NCI-H146 (cell line): Measurements from ENCODE around the gene WEE1.
"Not testable (repeated sequence)": the region's sequence is repeated elsewhere in the genome, so short reads cannot be mapped to it uniquely, and the experiment has no call there.

Experiments
- DNase-seq: peaks from one replicate; lab custom pipeline; 2025; lab: John Stamatoyannopoulos, UW

The WEE1 gene

DNA sequence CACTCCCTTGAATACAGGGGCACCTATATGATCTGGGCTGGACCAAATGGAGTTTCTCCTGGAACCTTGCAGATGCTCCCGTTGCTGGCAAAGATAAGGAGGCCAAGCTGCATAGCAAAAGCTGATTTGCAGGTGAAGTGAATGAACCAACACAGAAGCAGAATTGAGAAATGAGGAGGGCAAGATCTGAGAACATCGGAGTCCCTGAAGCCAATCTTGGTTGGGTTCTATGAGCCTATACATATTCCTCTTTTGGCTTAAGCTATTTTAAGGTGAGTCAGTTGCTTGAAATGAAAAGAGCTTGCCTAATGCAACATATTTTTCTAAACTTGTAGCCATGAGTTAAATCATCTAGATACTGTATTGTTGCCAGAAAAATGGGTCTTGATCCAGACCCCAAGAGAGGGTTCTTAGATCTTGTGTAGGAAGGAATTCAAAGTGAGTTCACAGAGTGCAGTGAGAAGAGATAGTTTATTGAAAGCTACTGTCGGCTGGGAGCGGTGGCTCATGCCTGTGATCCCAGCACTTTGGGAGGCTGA is 23.5 kb downstream of the WEE1 start:
- no peak for DNase-seq

DNA sequence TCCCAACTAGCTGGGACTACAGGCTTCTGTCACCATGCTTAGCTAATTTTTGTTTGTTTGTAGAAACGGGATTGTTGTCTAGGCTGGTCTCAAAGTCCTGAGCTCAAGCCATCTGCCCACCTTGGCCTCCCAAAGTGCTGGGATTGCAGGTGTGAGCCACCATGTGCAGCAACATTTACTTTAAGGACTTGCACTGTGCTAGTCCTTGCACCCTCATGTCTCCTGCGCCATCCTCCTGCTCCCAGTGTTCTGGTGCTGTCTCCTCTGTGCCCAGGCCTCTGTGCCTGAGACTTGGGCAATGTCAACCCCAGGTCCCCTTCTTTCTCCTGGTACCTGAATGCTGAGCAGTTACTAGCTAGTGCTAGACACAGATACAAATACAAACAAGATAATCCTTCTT is 26.7 kb downstream of the WEE1 start:
- no peak for DNase-seq

DNA sequence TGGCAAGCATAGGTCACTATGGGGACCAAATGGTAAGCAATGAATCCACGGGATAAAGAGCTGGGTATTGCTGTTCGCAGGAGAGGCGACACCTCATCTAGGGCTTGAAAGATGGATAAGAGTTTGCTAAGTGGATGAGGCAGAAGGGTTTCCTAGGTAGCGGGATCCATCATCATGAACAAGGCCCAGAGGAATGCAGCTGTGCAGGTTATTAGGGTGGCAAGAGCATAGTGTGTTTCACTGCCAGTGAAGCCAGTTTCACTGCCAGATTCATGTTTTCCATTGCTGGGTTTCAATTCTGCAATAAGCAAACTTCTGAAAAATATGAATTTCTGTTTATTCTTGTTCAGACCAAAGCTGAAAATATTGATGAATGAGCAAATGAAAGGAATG is 27.2 kb downstream of the WEE1 start:
- DNase-seq = no peak

DNA sequence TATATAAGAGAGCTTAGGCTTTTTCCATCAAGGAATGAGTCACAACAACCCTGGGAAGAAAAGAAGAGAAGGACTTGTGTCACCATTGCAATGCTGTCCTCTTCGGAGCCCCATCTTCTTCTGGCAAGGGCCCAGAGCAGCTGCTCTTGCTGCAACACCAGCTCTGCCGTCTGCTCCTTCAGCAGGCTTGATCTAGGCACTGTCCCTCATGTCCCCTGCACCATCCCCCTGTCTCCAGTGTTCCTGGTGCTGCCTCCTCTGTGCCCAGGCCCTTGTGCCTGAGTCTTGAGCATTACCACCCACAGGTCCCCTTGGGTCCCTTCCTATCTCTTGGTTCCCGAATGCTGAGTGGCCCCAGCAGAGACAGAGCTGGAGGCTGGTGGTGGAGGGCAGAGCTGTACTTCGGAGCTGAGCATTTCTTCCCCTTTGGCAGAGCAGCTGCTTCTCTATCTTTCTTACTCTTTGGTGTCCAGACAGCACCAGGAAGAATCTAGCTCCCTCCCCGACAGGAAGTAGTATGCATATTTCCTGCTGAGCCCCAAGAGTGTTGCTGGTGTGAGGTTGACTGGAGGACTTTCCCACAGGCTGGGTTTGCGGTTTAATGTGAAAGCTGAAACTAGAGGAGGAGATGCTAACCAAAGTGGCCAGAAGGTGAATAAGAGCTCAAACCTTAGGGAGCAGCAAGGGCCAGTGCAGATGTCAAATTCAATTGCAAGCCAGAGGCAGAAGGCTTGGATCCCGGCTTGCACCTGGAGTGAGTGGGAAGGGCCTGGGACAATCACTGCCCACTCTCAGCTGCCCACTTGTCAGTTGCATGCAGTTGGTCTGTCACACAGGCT is 27.8 kb downstream of the WEE1 start:
- DNase-seq = no peak

DNA sequence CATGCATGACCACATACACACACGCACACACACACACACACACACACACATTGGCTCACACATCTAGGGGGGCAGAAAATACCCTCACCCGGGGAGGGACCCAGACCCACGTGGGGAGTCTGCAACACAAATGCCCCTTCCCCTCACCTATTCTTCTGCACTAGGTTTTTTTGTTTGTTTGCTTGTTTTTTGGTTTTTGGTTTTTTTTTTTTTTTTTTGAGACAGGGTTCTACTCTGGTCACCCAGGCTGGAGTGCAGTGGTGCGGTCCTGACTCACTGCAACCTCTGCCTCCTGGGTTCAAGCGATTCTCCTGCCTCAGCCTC is 28.4 kb downstream of the WEE1 start:
- no peak for DNase-seq

DNA sequence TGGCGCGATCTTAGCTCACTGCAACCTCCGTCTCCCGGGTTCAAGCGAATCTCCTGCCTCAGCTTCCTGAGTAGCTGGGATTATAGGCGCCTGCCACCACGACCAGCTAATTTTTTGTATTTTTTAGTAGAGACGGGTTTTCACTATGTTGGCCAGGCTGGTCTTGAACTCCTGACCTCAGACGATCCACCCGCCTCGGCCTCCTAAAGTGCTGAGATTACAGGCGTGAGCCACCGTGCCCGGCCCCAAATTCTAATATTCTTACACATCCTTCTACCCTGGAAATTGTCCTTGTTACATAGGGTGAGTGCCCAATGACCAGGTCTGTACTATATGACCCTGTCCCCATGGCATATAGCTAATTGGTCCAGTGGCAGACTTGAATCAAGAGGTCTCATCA is 29.7 kb downstream of the WEE1 start:
- DNase-seq = not testable (repeated sequence)

DNA sequence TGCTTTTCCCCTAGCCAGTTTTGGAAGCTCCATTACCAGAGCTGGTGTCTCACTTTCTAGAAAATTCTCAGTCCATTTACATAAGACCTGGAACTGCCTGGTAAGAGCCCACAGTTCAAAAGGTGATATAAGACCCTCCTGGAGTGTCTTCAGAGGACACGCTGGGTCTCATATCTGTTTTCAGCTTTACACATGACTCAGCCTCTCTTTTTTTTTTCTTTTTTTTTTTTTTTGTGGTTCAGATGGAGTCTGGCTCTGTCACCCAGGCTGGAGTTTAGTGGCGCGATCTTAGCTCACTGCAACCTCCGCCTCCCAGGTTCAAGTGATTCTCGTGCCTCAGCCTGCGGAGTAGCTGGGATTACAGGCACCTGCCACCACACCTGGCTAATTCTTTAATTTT is 30.7 kb downstream of the WEE1 start:
- no peak for DNase-seq

DNA sequence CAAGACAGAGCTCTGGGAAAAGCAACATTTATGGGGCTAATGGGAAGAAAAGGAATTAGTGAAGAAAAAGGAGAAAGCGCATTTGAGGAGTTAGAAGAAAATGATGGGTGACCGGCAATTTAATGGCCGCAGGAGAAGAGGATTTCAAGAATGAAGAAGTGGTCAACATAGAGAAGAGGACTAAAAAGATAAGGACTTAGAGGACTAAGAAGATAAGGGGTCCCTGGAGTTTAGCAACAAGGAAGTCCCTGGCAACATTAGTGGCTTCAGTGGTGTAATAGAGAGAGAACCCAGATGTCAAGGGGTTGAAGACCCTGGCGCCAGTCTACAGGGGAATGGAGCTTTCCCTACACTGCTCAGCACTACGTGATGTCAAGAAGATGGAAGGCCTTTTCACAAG is 32.3 kb downstream of the WEE1 start:
- DNase-seq = no peak

DNA sequence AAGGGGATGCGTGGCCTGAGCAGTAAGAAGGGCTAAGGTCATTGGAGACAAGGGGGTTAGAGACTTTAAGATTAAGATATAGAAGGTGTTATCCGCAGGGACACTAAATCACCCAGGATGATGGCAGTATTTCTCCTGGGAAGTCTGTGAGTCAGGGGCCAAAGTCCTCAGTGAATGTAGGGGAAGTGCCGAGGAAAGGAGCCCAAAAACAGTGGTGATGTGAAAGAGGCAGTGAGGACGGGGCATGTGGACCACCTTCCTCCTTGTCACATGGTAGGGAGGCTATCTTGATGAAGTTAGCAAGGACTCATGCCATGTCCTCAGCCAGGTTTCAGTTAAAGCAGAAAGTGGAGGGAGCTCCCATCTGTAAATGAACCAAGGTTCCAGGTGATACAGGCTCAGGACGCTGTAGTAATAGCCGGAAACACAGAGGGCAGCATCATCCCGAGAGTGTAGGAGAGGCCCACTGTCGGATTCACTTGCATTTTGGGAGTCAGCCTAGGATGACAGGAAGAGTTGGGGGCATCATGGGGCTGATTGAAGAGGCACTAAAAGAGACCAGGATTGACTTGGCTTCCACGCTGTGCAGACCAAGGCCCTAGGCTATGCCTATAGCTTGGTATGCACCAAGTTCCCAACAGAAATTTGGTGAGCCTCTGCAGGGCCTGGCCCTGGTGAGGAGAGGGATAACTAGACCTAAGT is 33.5 kb downstream of the WEE1 start:
- no peak for DNase-seq

DNA sequence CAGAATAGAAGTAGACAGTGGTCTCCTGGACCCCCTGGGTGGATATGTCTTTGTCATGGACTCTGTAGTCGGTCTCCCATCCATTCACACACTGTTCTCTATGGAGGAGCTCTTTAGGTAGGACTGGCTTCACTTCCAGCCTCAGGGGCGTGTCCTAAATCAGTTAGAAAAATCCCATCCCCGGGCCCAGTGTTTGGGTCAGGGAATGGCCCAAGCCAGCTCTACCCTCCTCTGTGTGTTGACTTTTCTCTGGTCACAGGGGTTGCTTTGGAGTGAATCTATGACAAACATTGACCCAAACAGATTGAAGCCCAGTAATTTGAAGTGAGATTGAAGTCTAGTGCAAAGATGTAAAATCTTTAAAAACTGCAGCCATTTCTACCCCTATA is 34.0 kb downstream of the WEE1 start:
- no peak for DNase-seq

DNA sequence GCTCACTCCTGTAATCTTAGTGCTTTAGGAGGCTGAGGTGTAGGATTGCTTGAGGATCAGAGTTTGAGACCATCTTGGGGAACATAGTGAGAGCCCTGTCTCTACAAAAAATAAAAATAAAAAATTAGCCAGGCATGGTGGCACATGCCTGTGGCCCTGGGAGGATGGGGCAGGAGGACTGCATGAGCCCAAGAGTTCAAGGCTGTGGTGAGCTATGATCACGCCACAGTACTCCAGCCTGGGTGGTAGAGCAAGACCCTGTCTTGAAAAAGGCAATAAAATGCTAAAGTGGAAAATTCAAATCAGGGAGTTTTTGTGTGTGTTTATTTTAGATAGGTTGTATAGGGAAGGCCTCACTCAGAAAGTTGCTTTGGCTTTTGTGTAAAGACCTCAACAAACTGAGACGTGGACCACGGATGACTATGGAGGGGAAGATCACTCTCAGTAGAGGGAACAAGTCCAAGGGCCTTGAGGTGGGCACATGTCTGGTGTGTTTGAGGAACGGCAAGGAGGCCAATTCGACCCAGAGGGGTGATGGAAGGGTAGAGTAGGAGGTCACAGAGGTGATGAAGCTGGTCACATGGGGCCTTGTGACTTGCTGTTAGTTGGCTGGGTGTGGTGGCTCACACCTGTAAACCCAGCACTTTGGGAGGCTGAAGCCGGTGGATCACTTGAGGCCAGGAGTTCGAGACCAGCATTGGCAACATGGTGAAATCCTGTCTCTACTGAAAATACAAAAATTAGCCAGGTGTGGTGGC is 35.7 kb downstream of the WEE1 start:
- no peak for DNase-seq

DNA sequence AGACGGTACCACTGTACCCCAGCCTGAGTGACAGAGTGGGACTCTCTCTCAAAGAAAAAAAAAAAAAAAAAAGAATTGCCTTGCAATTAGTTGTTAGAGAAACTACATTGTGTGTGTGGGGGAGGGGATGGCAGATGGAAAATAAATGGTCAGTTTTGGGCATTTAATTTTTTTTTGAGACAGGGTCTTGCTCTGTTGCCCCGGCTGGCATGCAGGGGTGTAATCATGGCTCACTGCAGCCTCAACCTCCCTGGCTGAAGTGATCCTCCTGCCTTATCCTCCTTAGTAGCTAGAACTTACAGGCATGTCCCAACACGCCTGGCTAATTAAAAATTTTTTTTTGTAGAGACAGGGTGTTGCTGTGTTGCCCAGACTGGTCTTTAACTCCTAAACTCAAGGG is 36.4 kb downstream of the WEE1 start:
- DNase-seq = no peak

DNA sequence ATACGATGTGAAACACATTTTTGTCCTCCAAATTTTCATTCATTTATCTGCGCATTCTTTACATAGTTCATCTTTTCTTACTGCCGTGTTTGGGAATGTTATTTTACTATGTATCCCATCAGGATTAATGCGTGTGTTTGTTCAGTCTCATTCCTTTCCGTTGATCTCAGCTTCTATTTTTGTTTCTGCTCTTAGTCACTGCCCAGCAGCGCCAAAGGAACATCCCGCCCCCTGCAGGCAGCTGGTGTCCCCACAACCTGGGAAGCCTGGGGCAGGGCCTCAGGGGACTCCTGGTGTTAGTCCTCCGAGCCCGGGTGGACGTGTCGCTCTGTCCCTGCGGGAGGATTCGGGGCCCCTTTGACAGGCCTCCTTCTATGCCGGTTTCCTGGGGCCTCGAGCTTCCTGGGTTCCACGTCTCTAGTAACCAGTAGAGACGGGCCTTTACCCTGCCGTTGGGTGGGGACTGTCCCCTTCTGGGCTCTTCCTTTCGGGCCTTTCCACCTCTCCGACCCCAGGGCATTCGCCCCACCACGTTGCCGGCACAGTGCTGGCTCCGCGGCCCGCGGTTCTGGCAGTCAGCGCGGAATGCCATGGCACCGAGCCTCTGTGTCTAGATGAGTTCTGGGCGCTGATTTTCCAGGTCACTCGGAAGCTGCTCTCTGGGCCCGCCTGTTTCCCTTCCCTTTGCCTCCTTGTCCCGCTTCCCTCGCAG is 39.8 kb downstream of the WEE1 start:
- peak; percentile 91 for DNase-seq

DNA sequence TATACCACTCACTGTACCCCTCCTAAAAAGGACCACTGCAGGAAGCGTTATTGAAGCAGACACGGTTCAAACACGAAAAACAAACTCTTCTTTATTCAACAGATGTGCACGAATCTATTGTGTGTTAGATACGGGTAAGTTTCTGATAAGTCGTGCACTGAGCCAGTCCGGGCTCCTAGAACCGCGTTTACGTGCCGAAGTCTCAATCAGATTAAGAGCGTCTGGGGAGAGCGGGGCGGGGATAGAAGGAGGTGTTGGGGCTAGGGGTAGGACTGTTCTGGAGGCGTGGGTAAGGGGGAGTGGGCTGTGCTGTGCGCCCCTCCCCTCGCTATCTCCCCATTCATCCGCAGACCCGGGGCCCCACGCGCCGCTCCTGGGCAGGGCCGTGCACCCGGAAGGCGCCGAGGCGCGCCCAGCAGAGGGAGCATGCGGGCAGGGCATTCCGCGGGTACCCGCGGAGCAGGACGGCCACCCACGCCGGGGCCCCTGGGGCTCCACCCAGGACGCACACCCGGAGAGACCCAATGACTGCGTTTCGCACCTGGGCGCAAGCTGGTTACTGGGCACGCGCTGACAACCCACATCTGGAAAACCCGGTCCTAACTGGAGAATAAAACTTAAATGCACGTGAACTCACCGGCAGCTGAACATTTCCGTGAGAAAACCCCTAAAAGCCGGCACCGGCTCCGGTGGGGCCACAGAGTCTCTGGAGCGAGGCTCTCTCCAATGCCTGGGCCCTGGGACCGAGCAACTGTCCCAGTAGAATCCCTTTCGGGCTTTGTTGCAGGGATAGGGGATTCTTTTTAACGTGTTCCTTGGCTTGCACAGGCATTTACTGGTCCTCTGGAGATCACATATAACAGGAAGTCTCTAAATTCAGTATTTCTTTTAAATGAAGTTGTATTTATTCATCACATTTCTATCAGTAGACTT is 40.6 kb downstream of the WEE1 start:
- peak; percentile 87 for DNase-seq

DNA sequence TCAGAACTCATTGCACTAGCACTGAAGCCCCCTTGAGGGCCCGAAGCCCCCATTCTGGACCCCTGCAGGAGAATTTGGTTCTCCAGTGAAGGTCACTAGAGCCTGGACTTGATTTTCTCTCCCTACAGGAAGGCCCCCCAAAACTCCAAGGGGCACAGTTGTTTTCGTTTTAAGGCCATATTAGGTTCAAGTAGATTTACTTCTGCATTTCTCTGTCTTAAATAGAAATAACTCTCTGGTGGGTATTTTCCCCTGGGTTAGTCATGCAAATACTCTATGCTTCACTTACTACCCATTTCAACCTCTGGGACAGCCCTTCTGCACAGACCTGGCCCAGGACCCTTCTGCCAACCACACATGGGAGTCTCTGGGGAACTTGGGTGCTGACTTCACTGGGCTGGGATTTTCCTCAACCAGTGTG is 41.6 kb downstream of the WEE1 start:
- no peak for DNase-seq

DNA sequence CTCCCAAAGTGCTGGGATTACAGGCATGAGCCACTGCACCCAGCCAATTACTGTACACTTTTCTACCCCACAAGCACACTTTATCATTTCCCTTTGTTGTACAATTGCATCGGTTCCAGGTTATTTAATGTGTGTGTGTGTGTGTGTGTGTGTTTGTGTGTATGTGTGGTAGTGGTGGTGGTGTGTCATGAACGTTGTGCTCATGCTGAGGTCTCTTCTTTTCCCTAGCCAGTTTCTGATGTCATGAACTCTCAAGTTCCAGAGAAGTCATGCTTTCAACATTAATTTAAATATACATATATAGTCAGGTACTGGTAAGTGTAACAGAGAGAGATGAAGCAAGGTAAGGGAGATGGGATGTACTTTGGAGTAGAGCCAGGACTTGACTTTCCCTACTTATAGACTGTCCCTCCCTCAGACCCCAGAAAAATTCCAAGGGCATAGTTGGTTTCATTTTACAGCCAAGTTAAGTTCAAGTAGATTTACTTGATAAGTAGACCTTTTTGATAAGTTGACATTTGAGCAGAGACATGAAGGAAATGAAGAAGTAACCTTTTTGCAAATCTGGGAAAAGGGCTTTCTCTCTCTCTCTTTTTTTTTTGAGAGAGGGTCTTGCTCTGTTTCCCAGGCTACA is 42.7 kb downstream of the WEE1 start:
- DNase-seq = no peak

DNA sequence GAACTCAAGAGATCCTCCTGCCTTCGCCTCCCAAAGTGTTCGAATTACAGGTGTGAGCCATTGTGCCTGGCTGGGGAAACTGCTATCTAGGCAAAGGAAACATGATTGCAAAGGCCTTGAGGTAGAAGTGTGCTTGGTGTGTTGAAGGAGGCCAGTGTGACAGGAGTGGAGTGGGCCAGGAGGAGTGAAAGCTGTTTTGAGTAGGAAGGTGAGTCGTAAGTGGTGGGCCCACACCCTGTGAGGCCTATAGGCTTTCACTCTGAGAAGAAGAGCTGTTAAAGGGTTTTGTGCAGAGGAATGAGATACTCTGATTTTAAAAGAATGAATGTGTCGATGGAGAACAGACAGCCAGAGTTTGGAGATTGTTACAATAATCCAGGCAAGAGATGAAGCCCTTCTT is 43.4 kb downstream of the WEE1 start:
- no peak for DNase-seq

DNA sequence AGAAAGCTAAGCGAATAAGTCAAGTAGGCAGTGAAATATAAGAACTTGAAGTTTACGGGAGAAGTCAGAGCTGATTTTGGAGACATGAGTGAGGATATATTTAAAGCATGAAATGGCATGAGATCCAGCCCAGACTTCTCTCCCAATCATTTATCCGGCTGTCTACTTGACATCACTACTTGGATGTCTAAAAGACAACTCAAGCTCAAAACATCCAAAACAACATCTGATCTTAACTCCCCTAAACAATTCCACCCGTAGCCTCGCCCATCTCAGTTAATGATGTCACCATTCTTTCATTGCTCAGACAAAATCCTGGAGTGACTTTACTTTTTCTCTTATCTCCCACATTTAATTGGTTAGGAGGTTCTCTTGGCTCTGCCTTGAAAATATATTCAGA is 44.5 kb downstream of the WEE1 start:
- no peak for DNase-seq

DNA sequence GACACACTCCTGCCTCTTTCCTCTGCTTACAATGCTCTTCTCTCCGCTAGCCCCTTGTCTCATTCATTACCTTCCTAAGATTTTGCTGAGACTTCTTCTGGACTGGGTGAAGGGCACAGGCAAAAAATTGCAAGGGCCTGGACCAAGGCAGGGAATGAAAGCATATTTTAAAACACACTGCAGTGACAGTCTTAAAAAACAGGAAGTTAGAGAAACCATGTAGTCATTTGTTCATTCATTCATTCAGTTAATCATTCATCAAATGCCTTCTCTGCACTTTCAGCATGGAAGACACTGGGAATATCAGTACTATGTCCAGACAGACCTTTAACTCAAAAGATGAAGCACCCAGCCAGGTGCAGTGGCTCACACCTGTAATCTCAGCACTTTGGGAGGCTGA is 45.5 kb downstream of the WEE1 start:
- DNase-seq = no peak

DNA sequence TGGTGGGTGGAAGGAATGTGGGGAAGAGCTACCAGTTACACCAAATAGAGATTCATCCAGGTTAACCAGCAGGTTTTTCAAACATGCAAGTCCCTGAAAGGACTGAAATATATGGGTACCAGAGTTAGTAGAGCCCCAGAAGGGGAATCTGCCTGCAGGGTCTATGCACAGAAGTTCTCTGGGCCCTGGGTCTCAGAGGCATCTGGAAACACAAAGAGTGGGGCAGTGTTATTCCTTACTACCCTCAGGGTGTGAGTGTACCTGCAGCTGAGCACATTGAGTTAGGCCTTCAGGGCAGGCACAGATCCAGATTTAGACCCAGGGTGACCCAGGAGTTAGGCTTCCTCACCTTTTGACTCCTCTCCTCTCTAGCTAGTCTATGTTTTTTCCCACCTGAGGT is 46.5 kb downstream of the WEE1 start:
- no peak for DNase-seq

DNA sequence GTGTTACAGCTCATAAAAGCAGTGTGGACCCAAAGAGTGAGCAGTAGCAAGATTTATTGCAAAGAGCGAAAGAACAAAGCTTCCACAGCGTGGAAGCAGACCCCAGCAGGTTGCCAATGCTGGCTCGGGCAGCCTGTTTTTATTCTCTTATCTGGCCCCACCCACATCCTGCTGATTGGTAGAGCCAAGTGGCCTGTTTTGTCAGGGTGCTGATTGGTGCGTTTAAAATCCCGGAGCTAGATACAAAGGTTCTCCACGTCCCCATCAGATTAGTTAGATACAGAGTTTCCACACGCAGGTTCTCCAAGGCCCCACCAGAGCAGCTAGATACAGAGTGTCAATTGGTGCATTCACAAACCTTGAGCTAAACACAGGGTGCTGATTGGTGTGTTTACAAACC is 48.9 kb downstream of the WEE1 start:
- DNase-seq = not testable (repeated sequence)
